Smooth muscle cell (in vitro differentiated cells): Measurements from ENCODE around the gene CEP72. TPM values are rescaled to one million over a fixed set of nuclear protein-coding genes. Genes with fewer than 3 reads are reported as not detected.

Experiments
- DNase-seq: peaks from one replicate; lab custom pipeline; 2025; ENCODE audit not compliant: unreplicated experiment; lab: John Stamatoyannopoulos, UW
- H2AFZ ChIP-seq: fragments of 200-600 bp; sonication (generic); 2 replicates; pipeline ENCODE4 v1.6.0; 2016; ENCODE audit warnings: antibody characterized with exemption, low read depth, mild to moderate bottlenecking
- H3F3A ChIP-seq: fragments of 200-600 bp; sonication (generic); 2 replicates; pipeline ENCODE4 v1.6.0; 2017; ENCODE audit warnings: antibody characterized with exemption, low read depth
- H3K27ac ChIP-seq: fragments of 200-600 bp; sonication (generic); 2 replicates; pipeline ENCODE4 v1.5.1; 2016; ENCODE audit warnings: low read depth, mild to moderate bottlenecking
- H3K27me3 ChIP-seq: fragments of 200-600 bp; sonication (generic); 2 replicates; pipeline ENCODE4 v1.6.1; 2016; ENCODE audit warnings: low read depth, mild to moderate bottlenecking
- H3K36me3 ChIP-seq: fragments of 200-600 bp; sonication (generic); 2 replicates; pipeline ENCODE4 v1.5.1; 2016; ENCODE audit warnings: low read depth
- H3K4me1 ChIP-seq: fragments of 200-600 bp; sonication (generic); 2 replicates; pipeline ENCODE4 v1.5.1; 2016; ENCODE audit warnings: low read depth
- H3K4me2 ChIP-seq: fragments of 200-600 bp; sonication (generic); 2 replicates; pipeline ENCODE4 v1.6.0; 2016; ENCODE audit warnings: mild to moderate bottlenecking
- H3K4me3 ChIP-seq: fragments of 200-600 bp; sonication (generic); 2 replicates; pipeline ENCODE4 v1.5.1; 2016; ENCODE audit warnings: mild to moderate bottlenecking
- H3K79me2 ChIP-seq: fragments of 200-600 bp; sonication (generic); 2 replicates; pipeline ENCODE4 v1.6.0; 2016; ENCODE audit warnings: low read depth, mild to moderate bottlenecking
- H3K9ac ChIP-seq: fragments of 200-600 bp; sonication (generic); 2 replicates; pipeline ENCODE4 v1.6.0; 2016; ENCODE audit warnings: low read depth
- H3K9me3 ChIP-seq: fragments of 200-600 bp; sonication (generic); replicated peaks from 2 replicates; pipeline ENCODE4 v1.5.1; 2016; ENCODE audit warnings: low read depth
- H4K20me1 ChIP-seq: fragments of 200-600 bp; sonication (generic); 2 replicates; pipeline ENCODE4 v1.6.0; 2016; ENCODE audit warnings: low read depth
- WGBS: methylation state at CpG from one replicate; pipeline ENCODE4 v1.1.7; 2016; ENCODE audit warnings: low lambda C conversion rate; 5-methylcytosine and 5-hydroxymethylcytosine counted together
- polyA plus RNA-seq: library from polyadenylated mRNA; unstranded; fragments of >200 nt; fragmentation: Nextera tagmentation; extraction: Ambion mirVana; gene quantifications from 2 replicates; pipeline ENCODE4 v1.2.1, GENCODE V29; 2016
- total RNA-seq: library from RNA; depleted of rRNA; stranded (reverse); fragments of >200 nt; gene quantifications from 2 replicates; pipeline ENCODE4 v1.2.3, GENCODE V29; 2014
- TF ChIP-seq, protein P1 (sequence below): fragments of 200-600 bp; sonication (generic); IDR thresholded peaks from 2 replicates; pipeline ENCODE4 v1.5.1; 2017; ENCODE audit warnings: borderline replicate concordance, mild to moderate bottlenecking, antibody characterized with exemption; ENCODE audit not compliant: insufficient read depth, poor library complexity, severe bottlenecking

The CEP72 gene
- total and polyA plus RNA-seq, 2 experiments from 2014 or later: 2.7 to 4.0 TPM

DNA sequence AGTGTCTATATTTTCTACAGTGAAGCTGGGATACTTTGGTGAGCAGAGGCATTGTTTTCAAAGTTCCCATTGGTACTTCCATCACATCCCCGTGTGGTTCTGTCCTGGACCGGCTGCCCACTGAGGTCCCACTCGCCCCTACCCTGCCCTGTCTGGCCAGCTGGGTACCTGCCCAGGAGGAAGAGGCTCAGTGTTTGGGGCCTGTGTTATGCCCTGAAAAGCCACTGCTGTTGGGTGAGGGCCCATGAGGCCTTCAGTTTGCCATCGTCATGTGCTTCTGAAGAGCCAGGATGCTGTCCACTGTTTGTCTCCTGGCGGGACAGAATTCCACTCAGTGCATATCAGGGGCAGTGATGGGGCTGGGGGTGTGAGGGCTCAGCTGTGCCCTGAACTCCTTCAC, 2.6 kb upstream of the CEP72 start:
- 93% methylated on average over 5 of the region's 5 CpGs for WGBS
- H3K4me1 ChIP-seq: no peaks in the 10 kb centered on the region

GRCh38 chr5:610011-610743, 2.0 kb upstream of the CEP72 start:
- TF ChIP-seq, protein P1, sequence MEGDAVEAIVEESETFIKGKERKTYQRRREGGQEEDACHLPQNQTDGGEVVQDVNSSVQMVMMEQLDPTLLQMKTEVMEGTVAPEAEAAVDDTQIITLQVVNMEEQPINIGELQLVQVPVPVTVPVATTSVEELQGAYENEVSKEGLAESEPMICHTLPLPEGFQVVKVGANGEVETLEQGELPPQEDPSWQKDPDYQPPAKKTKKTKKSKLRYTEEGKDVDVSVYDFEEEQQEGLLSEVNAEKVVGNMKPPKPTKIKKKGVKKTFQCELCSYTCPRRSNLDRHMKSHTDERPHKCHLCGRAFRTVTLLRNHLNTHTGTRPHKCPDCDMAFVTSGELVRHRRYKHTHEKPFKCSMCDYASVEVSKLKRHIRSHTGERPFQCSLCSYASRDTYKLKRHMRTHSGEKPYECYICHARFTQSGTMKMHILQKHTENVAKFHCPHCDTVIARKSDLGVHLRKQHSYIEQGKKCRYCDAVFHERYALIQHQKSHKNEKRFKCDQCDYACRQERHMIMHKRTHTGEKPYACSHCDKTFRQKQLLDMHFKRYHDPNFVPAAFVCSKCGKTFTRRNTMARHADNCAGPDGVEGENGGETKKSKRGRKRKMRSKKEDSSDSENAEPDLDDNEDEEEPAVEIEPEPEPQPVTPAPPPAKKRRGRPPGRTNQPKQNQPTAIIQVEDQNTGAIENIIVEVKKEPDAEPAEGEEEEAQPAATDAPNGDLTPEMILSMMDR: no peak
- no peak overlapping the region for H3K4me2 ChIP-seq
- no peak overlapping the region for H3K9ac ChIP-seq
- H3K36me3 ChIP-seq: no peaks in the 10 kb centered on the region
- H2AFZ ChIP-seq: no peak overlapping the region
- no peak overlapping the region for H3K4me3 ChIP-seq
- H3K79me2 ChIP-seq: peaks cover 20% of the 10 kb centered on the region
- no peaks in the 10 kb centered on the region for H4K20me1 ChIP-seq
- no peaks in the 10 kb centered on the region for H3K27me3 ChIP-seq
- no peak for DNase-seq
- 93% methylated on average over 9 of the region's 9 CpGs for WGBS
- no peaks in the 10 kb centered on the region for H3K9me3 ChIP-seq
- H3K4me1 ChIP-seq: no peaks in the 10 kb centered on the region
- no peak overlapping the region for H3K27ac ChIP-seq
- no peaks in the 10 kb centered on the region for H3F3A ChIP-seq

More for the DNA sequence above, 2.6 kb upstream of the CEP72 start:
- Histone ChIP-seq H3K4me3 (no peak overlapping the region), H2AFZ (no peak overlapping the region), H3K4me2 (no peak overlapping the region), H3K36me3 (no peaks in the 10 kb centered on the region), H3F3A (no peaks in the 10 kb centered on the region), H3K27me3 (no peaks in the 10 kb centered on the region), H3K27ac (no peak overlapping the region), H3K9me3 (no peaks in the 10 kb centered on the region), H4K20me1 (no peaks in the 10 kb centered on the region), H3K9ac (no peak overlapping the region), H3K79me2 (peaks cover 14% of the 10 kb centered on the region)
- DNase-seq: no peak
- TF ChIP-seq, protein P1: no peak

DNA sequence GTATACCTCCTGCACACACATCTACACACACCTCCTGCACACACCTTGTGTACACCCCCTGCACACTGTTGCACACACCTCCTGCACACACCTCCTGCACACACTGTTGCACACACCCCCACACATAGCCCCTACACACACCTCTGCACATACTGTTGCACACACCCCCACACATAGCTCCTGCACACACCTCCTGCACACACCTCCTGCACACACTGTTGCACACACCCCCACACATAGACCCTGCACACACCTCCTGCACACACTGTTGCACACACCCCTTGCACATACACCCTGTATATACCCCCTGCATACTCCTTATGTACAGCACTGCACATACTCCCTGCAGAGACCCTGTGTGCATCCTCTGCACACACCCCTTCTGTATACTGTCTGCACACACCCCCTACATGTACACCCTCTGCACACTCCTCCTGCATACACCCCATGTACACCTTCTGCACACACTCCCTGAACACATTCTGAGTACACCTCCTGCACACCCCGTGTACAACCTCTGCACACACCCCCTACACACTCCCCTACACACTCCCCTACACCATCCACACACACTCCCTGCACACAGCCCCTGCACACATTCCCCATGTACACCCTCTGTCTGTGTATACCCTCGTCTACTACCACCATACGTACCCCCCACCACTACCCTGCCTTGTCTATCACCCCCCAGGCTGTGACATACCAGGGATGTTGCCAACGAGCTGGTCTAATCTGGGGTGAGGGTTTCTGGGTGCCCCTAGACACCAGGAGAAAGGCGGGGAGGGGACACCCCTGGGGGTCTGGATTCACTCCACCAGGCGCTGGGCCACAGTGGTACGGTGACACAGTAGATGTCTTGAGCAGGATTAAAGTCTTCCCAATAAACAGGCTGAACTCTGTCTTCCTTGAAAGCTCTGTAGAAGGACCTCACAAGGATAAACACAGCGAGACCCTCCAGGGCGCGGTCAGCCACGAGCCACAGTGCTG, 1.1 kb upstream of the CEP72 start:
- Histone ChIP-seq H3K27ac (no peak overlapping the region), H3K27me3 (no peaks in the 10 kb centered on the region), H4K20me1 (no peaks in the 10 kb centered on the region), H2AFZ (peak overlapping the region; percentile 91), H3K4me2 (peak overlapping the region; percentile 84), H3K36me3 (no peaks in the 10 kb centered on the region), H3K9ac (peak overlapping the region; percentile 73), H3K79me2 (peaks cover 28% of the 10 kb centered on the region), H3K4me1 (no peaks in the 10 kb centered on the region), H3F3A (no peaks in the 10 kb centered on the region), H3K4me3 (peak overlapping the region; percentile 86), H3K9me3 (no peaks in the 10 kb centered on the region)
- DNase-seq: no peak
- TF ChIP-seq, protein P1: no peak
- WGBS: 45% methylated on average over 11 of the region's 11 CpGs
